ENCODE data around the gene TTC39B. TPM values are rescaled to one million over a fixed set of nuclear protein-coding genes. Genes with fewer than 3 reads are reported as not detected.
A peak's percentile ranks its signal among the peaks of the same experiment; 100 is the strongest.

TTC39B gene
- total RNA-seq, 2 experiments from 2014 or later = 17.8 to 20.3 TPM

DNA sequence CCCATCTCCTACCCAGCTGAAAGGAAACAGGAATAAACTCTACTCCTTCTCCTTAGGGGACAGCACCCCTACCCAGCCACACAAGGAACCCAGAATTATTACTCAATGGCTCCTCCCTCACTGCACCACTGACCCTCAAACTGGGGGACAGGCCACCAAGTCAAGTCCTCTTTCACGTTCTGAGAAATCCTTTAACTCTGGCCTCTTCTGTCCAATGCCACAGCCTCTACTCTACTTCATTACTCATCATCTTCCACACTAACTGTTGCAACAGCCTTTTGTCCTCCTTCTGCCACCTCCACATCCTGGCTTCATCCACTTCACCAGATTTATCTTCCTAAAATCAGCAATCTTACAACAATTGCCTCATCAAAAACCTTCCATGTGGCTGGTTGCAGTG lies 6.8 kb downstream of the TTC39B start:
- ChIA-PET POLR2A (interaction anchor here (0.7 to 1.8 kb wide), 7 partner anchors 10 to 211 kb away, joined by 3 to 20 read pairs (median 3); partner anchors contain the start of genes PSIP1 and SNAPC3), CTCF (interaction anchor here (0.9 to 2.5 kb wide), 7 partner anchors 9 to 253 kb away, joined by 3 to 35 read pairs (median 3); partner anchors contain the start of genes CCDC171 and SNAPC3)
- Mint-ChIP-seq H3K4me3 (peak overlapping the region; percentile 71), H3K36me3 (ENCODE audit: low read depth) (peaks cover 42% of the 10 kb centered on the region), H3K27me3 (ENCODE audit: low read depth) (no peaks in the 10 kb centered on the region), H3K27ac (peak overlapping the region; percentile 96), H3K9me3 (ENCODE audit: insufficient read depth) (no peaks in the 10 kb centered on the region), H3K4me1 (ENCODE audit: low read depth) (peaks cover 73% of the 10 kb centered on the region)
- peak; percentile 0 for ATAC-seq
- no peak for DNase-seq

DNA sequence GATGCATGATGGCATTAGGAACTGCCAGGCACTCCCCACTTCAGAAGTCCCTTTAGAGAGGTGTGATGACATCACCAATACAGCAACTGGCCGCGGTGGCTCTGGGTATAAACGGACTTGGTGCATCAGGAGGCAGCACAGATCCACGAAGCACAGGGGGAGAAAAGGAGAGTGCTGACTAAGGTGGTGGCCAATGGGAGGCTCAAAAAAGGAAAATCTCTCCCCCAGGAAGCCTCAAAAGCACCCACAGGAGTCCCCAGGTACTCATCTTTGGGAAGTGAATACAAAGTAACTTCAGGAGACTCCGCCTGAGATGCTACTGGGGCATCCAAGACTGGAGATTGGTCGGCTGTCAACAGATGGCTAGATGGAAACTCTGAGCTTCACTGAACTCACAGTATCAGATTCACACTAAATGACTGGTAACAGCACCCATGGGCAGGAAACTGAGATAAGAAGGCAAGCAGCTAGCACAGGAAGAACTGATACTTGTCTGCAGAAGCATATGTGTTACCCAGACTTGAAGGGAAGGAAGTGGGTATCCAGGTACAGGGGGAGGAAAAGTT lies 7.6 kb downstream of the TTC39B start:
- ChIA-PET CTCF (interaction anchor here (0.9 to 2.5 kb wide), 9 partner anchors 10 to 253 kb away, joined by 3 to 35 read pairs (median 3); partner anchors contain the start of genes CCDC171 and SNAPC3), POLR2A (interaction anchor here (0.6 to 1.8 kb wide), 11 partner anchors 8 to 307 kb away, joined by 3 to 20 read pairs (median 3); partner anchors contain the start of genes CCDC171, PSIP1, SNAPC3 and TTC39B)
- Mint-ChIP-seq H3K36me3 (ENCODE audit: low read depth) (peaks cover 34% of the 10 kb centered on the region), H3K9me3 (ENCODE audit: insufficient read depth) (no peaks in the 10 kb centered on the region), H3K4me3 (peak overlapping the region; percentile 71), H3K4me1 (ENCODE audit: low read depth) (peaks cover 73% of the 10 kb centered on the region), H3K27me3 (ENCODE audit: low read depth) (no peaks in the 10 kb centered on the region), H3K27ac (peak overlapping the region; percentile 96)
- peak; percentile 85 for ATAC-seq
- DNase-seq = peak; percentile 74

DNA sequence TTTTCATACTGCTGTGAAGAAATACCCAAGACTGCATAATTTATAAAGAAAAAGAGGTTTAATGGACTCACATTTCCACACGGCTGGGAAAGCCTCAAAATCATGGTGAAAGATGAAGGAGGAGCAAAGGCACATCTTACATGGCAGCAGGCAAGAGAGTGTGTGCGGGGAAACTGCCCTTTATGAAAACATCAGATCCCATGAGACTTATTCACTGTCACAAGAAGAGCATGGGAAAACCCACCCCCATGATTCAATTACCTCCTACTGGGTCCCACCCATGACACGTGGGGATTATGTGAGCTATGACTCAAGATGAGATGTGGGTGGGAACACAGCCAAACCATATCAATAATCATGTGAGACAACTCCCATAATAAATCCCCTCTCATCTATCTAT lies 8.7 kb downstream of the TTC39B start:
- Mint-ChIP-seq H3K36me3 (ENCODE audit: low read depth) (peaks cover 38% of the 10 kb centered on the region), H3K27me3 (ENCODE audit: low read depth) (no peaks in the 10 kb centered on the region), H3K9me3 (ENCODE audit: insufficient read depth) (no peaks in the 10 kb centered on the region), H3K4me1 (ENCODE audit: low read depth) (peaks cover 78% of the 10 kb centered on the region), H3K4me3 (peak overlapping the region; percentile 71), H3K27ac (peak overlapping the region; percentile 96)
- ATAC-seq (no peak), DNase-seq (no peak)
- CTCF ChIA-PET = interaction anchor here (1.3 to 2.5 kb wide), 2 partner anchors 11 to 57 kb away, joined by 4 to 35 read pairs; no protein-coding TSS in a partner anchor
- POLR2A ChIA-PET = interaction anchor here (0.7 to 1.8 kb wide), 2 partner anchors 12 to 13 kb away, joined by 3 to 20 read pairs; no protein-coding TSS in a partner anchor

DNA sequence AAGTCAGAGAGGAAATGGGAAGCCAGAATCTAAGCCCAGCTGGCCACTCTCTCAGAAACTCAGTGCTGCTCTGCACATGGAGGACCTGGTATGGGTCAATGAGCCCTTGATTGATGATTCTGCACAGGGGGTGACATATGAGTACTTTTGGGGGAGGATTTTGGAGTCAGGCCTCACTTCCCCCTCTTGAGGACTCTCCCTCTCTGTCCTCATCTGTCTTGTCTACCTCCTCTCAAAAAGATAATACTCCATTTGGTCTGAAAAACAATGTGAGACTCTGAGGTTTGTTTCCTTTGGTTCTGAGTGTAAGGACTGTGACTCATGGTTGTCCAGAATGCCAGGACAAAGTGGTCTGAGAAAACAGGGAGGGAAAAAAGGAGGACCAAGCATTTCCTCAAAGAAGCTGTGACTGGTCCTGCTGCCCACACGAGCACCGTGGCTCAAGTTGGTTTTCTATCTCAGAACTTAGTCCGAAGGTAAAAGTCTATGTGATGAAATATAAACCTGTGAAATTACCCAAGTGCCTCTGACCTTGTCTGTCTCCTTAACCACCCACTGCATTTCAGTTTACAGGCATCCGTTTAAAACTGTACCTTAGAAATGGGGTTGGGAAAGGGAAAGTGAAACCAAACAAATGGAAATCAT lies 11.1 kb downstream of the TTC39B start:
- Mint-ChIP-seq H3K36me3 (ENCODE audit: low read depth) (peaks cover 44% of the 10 kb centered on the region), H3K27me3 (ENCODE audit: low read depth) (no peaks in the 10 kb centered on the region), H3K4me1 (ENCODE audit: low read depth) (peaks cover 77% of the 10 kb centered on the region), H3K4me3 (peak overlapping the region; percentile 71), H3K9me3 (ENCODE audit: insufficient read depth) (no peaks in the 10 kb centered on the region), H3K27ac (peak overlapping the region; percentile 93)
- peak; percentile 32 for ATAC-seq
- ChIA-PET CTCF (interaction anchor here (0.6 to 5.7 kb wide), 7 partner anchors 9 to 257 kb away, joined by 3 to 43 read pairs (median 4); partner anchors contain the start of genes CCDC171 and TTC39B), POLR2A (interaction anchor here (1.5 to 2.6 kb wide), 3 partner anchors 11 to 15 kb away, joined by 4 to 16 read pairs (median 5); partner anchors contain the start of gene TTC39B)
- no peak for DNase-seq

DNA sequence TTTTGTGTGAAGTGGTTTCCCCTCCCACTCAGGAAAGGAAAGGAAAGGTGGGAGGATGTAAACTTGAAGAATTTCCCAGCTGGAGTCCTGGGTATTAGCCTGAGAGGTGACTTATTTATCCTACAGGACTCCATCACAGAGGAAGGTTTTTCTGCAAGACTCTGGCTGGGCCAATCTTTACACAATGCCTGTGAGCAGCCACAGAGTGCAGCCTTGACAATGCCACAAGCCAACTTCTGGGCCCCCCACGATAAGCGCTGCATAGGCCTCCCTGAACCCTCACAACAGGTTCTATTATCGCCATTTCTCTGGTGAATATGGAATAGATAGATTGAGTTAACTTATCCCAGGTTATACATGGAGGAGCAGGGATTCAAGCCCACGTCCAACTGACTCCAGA lies 12.4 kb downstream of the TTC39B start:
- no peak for DNase-seq
- Mint-ChIP-seq H3K4me3 (no peak overlapping the region), H3K9me3 (ENCODE audit: insufficient read depth) (no peaks in the 10 kb centered on the region), H3K36me3 (ENCODE audit: low read depth) (peaks cover 48% of the 10 kb centered on the region), H3K4me1 (ENCODE audit: low read depth) (peaks cover 67% of the 10 kb centered on the region), H3K27me3 (ENCODE audit: low read depth) (no peaks in the 10 kb centered on the region), H3K27ac (peak overlapping the region; percentile 89)
- ChIA-PET CTCF (interaction anchor here (2.1 to 5.7 kb wide), 2 partner anchors 7 to 15 kb away, joined by 5 to 43 read pairs; partner anchors contain the start of gene TTC39B), POLR2A (interaction anchor here (0.6 to 2.6 kb wide), 4 partner anchors 11 to 16 kb away, joined by 3 to 16 read pairs (median 6); partner anchors contain the start of gene TTC39B)
- no peak for ATAC-seq

DNA sequence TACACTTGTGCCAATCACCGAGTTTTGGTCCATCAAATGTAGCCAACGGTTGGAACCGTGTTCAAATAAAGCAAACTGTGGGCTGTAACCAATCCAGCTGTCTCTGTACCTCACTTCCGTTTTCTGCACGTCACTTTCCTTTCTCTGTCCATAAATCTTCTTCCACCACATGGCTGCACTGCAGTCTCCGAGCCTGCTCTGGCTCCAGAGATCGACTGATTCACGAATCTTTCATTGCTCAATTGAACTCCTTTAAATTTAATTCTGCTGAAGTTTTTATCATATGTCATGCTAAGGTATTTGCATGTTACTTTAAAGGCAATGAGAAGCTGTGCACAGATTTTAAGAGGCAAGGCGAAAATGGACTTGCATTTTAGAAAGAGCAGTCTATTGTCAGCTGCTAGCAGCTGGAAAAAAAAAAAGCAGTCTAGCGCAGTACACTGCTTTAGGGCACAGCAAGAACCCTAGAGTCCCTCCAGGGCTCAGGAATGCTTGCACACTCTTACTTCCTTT lies 13.2 kb downstream of the TTC39B start:
- Mint-ChIP-seq H3K27ac (peak overlapping the region; percentile 89), H3K27me3 (ENCODE audit: low read depth) (no peaks in the 10 kb centered on the region), H3K36me3 (ENCODE audit: low read depth) (peaks cover 49% of the 10 kb centered on the region), H3K9me3 (ENCODE audit: insufficient read depth) (no peaks in the 10 kb centered on the region), H3K4me3 (peak overlapping the region; percentile 55), H3K4me1 (ENCODE audit: low read depth) (peaks cover 60% of the 10 kb centered on the region)
- ChIA-PET POLR2A (interaction anchor here (0.6 to 1.3 kb wide), 4 partner anchors 11 to 218 kb away, joined by 3 to 9 read pairs (median 4); partner anchors contain the start of gene TTC39B), CTCF (interaction anchor here (5.7 kb wide), 1 partner anchor 15 kb away, joined by 43 read pairs; the partner anchor contains the start of gene TTC39B)
- no peak for ATAC-seq
- DNase-seq = peak; percentile 38

DNA sequence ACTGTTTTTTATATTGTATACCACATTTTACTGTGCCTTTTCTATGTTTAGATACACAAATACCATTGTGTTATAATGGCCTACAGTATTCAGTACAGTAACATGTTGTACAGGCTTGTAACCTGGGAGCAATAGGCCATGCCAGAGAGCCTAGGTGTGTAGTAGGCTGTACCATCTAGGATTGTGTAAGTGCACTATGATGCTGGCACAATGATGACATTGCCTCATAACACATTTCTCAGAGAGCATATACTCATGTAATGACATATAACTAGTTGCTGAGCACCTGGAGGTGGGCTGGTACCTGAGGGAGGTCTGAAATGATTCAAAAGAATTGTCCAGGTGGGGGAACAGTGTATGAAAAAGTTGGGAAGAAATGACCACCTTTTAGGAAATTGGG lies 13.9 kb downstream of the TTC39B start:
- ATAC-seq (no peak), DNase-seq (no peak)
- Mint-ChIP-seq H3K4me3 (no peak overlapping the region), H3K27me3 (ENCODE audit: low read depth) (no peaks in the 10 kb centered on the region), H3K4me1 (ENCODE audit: low read depth) (peaks cover 52% of the 10 kb centered on the region), H3K36me3 (ENCODE audit: low read depth) (peaks cover 48% of the 10 kb centered on the region), H3K27ac (peak overlapping the region; percentile 89), H3K9me3 (ENCODE audit: insufficient read depth) (no peaks in the 10 kb centered on the region)
- ChIA-PET POLR2A (interaction anchor here (0.6 to 1.4 kb wide), 5 partner anchors 12 to 219 kb away, joined by 3 to 9 read pairs (median 3); partner anchors contain the start of gene TTC39B), CTCF (interaction anchor here (5.7 kb wide), 1 partner anchor 16 kb away, joined by 43 read pairs; the partner anchor contains the start of gene TTC39B)

DNA sequence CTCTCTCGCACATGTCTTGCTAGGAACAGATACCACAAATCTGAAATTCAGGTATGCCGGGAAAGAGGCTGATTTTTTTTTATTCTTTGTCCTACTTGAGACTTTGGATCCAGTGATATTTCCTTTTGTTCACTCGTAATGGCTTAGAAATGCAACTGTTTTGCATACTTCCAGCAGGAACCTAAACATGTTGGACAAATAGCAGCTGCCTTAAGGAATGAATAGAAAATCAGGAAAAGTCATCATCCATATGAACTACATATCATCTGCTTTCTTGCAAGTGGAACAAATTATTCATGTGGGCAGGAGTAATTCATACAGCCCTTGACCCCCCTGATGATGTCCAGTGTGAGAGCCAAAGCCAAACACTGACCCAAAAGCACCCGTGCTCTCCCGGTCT lies 17.4 kb downstream of the TTC39B start:
- Mint-ChIP-seq H3K27ac (no peak overlapping the region), H3K9me3 (ENCODE audit: insufficient read depth) (no peaks in the 10 kb centered on the region), H3K4me1 (ENCODE audit: low read depth) (peaks cover 25% of the 10 kb centered on the region), H3K4me3 (no peak overlapping the region), H3K27me3 (ENCODE audit: low read depth) (no peaks in the 10 kb centered on the region), H3K36me3 (ENCODE audit: low read depth) (peaks cover 46% of the 10 kb centered on the region)
- ATAC-seq (no peak), DNase-seq (no peak)
- POLR2A ChIA-PET = no interaction called here
- CTCF ChIA-PET = no interaction called here

DNA sequence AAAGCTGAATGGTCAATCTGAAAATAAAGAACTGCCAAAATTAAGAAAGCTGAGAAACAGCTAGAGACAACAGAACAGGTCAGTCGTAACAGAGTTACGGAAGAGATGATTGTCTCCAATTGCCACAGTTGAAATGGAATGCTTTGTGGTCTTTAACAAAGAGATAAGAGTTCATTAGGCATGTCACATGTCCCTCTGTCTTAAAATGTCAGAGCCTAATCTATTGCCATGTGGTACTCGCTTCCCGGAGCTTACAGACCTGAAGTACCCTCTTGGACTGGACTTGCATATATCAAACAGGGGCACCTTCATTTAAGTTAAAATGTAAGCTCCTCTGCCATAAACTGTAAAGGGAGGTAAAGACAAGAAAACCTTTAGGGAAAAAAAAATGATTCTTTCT lies 19.7 kb downstream of the TTC39B start:
- Mint-ChIP-seq H3K36me3 (ENCODE audit: low read depth) (peaks cover 34% of the 10 kb centered on the region), H3K4me1 (ENCODE audit: low read depth) (peaks cover 8% of the 10 kb centered on the region), H3K27me3 (ENCODE audit: low read depth) (no peaks in the 10 kb centered on the region), H3K27ac (no peak overlapping the region), H3K9me3 (ENCODE audit: insufficient read depth) (no peaks in the 10 kb centered on the region), H3K4me3 (no peak overlapping the region)
- CTCF ChIA-PET = interaction anchor here (2.0 to 2.3 kb wide), 2 partner anchors 9 to 10 kb away, joined by 5 to 8 read pairs; no protein-coding TSS in a partner anchor
- no peak for DNase-seq
- no peak for ATAC-seq
- POLR2A ChIA-PET = no interaction called here

DNA sequence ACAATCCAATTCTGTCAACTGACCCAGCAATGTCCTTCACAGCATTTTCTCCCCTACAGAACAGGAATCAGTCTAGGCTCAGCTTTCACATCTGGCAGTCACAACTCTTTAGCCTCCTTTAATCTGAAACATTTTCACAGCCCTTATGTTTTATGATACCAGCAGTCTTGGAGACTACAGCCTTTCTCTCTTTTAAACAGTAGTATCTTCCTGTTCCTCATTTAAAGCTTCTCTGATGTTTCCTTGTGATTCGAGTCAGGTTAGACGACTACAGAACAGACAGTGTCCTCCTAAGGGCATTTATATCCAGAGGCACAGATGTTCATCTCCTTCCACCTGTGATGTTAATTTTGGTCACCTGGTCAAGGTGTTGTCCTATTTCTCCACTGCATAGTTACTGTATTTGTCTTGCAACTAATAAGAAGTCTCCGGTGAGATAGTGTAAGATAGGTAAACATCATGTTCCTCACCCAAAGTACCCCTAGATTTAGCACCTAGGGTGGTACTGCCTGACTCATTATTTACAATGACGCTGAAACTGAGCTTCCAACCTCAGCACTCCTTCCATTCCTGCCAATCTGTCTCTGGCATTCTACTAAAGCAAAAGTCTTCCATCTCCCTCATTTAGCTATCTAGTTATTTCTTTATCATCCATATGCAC lies 20.7 kb downstream of the TTC39B start:
- ChIA-PET CTCF (interaction anchor here (1.0 to 2.3 kb wide), 3 partner anchors 9 to 24 kb away, joined by 4 to 8 read pairs (median 5); no protein-coding TSS in a partner anchor), POLR2A (no interaction called here)
- H3K4me3 Mint-ChIP-seq = no peak overlapping the region
- H3K36me3 Mint-ChIP-seq (ENCODE audit: low read depth) = peaks cover 31% of the 10 kb centered on the region
- no peaks in the 10 kb centered on the region for H3K27me3 Mint-ChIP-seq (ENCODE audit: low read depth)
- H3K4me1 Mint-ChIP-seq (ENCODE audit: low read depth) = peaks cover 8% of the 10 kb centered on the region
- H3K27ac Mint-ChIP-seq = no peak overlapping the region
- no peak for DNase-seq
- no peak for ATAC-seq
- no peaks in the 10 kb centered on the region for H3K9me3 Mint-ChIP-seq (ENCODE audit: insufficient read depth)
